ENCODE measurements around the gene TMTC4.

Gene TMTC4, protein sequence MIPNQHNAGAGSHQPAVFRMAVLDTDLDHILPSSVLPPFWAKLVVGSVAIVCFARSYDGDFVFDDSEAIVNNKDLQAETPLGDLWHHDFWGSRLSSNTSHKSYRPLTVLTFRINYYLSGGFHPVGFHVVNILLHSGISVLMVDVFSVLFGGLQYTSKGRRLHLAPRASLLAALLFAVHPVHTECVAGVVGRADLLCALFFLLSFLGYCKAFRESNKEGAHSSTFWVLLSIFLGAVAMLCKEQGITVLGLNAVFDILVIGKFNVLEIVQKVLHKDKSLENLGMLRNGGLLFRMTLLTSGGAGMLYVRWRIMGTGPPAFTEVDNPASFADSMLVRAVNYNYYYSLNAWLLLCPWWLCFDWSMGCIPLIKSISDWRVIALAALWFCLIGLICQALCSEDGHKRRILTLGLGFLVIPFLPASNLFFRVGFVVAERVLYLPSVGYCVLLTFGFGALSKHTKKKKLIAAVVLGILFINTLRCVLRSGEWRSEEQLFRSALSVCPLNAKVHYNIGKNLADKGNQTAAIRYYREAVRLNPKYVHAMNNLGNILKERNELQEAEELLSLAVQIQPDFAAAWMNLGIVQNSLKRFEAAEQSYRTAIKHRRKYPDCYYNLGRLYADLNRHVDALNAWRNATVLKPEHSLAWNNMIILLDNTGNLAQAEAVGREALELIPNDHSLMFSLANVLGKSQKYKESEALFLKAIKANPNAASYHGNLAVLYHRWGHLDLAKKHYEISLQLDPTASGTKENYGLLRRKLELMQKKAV

DNA sequence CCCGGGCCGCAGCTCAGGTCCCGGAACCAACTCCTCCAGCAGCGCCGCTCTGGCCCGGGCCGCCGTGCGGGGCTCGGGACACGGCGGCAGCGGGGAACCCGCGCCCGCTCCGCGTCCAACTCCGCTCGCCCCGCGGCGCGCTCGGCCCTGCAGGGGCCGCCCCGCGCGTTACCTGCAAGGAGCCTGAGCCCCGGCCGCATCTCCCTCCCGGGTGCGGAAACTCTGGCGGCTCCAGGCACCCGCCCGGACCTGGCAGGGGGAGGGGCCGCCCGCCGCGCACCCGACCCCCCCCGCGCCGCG, at the start of gene TMTC4:
Gene TMTC4 (minus strand): TSS at position 224 of the 300 bp plus-strand sequence. CDS start 4,433 bp downstream, outside the sequence.
- peak within 1 kb of the TSS; percentile 83 for H3K4me3 ChIP-seq (ENCODE audit: low read length)
- TF ChIP-seq CTCF (conservative IDR thresholded peaks at IDR 0.05; ENCODE audit: low read length): no peak
- no peak for DNase-seq (ENCODE audit: low read depth)

GRCh38 chr13:100722517-100722916, 47.9 kb upstream of the TMTC4 start:
- no peak for DNase-seq (ENCODE audit: low read depth)
- H3K4me3 ChIP-seq (ENCODE audit: low read length): no peak overlapping the region
- no peak for TF ChIP-seq CTCF (conservative IDR thresholded peaks at IDR 0.05; ENCODE audit: low read length)

- peak; percentile 89 for TF ChIP-seq CTCF (conservative IDR thresholded peaks at IDR 0.05; ENCODE audit: low read length)
- peak; percentile 44 for DNase-seq (ENCODE audit: low read depth)
- H3K4me3 ChIP-seq (ENCODE audit: low read length): no peak overlapping the region
Measured at GRCh38 chr13:100721885-100722512, 47.4 kb upstream of the TMTC4 start.

DNA sequence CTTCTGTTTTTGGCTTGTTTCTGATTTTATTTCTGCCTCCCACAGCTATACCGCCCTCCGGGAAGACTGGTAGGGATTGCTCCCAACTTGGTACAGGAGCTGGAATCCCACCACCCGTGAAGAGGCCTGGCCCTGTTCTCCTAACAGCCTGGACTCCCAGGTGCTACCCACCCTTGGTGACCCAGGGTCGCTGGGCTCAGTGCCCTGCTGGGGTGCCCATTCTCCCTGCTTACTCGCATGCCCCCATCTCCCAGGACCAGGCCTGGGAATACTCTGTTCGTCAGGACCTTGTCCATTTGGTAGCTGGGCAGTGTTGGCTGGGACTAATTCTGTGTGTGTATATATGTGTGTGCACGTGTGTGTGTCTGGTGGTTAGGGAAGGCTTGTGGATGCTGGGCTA, 41.0 kb upstream of the TMTC4 start:
- DNase-seq (ENCODE audit: low read depth): no peak
- no peak for TF ChIP-seq CTCF (conservative IDR thresholded peaks at IDR 0.05; ENCODE audit: low read length)
- H3K4me3 ChIP-seq (ENCODE audit: low read length): no peak overlapping the region

- no peak overlapping the region for H3K4me3 ChIP-seq (ENCODE audit: low read length)
- no peak for TF ChIP-seq CTCF (conservative IDR thresholded peaks at IDR 0.05; ENCODE audit: low read length)
- DNase-seq (ENCODE audit: low read depth): no peak
Measured at GRCh38 chr13:100714478-100714877, 39.9 kb upstream of the TMTC4 start.

DNA sequence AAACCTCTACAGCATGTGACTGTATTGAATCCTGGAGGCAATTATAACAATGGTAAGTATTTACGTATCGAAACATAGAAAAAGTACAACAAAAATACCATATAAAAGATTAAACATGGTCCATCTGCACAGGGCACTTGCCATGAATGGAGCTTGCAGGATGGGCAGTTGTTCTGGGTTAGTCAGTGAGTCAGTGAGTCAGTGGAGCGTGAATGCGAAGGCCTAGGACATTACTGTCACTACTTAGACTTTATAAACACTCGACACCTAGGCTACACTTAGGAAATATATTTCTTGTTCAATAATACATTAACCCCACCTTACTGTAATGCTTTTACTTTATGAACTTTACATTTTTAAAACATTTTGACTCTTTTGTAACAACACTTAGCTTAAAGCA, 35.6 kb upstream of the TMTC4 start:
- no peak for DNase-seq (ENCODE audit: low read depth)
- TF ChIP-seq CTCF (conservative IDR thresholded peaks at IDR 0.05; ENCODE audit: low read length): no peak
- no peak overlapping the region for H3K4me3 ChIP-seq (ENCODE audit: low read length)

Measured in AG10803 (cell line).